ENCODE measurements around the gene ZNF620. TPM values are rescaled to one million over a fixed set of nuclear protein-coding genes. Genes with fewer than 3 reads are reported as not detected.
"Not testable (repeated sequence)": the region's sequence is repeated elsewhere in the genome, so short reads cannot be mapped to it uniquely, and the experiment has no call there.

ZNF620 gene
- total RNA-seq, 1 donor from 2014 or later, result 3.6 TPM

DNA sequence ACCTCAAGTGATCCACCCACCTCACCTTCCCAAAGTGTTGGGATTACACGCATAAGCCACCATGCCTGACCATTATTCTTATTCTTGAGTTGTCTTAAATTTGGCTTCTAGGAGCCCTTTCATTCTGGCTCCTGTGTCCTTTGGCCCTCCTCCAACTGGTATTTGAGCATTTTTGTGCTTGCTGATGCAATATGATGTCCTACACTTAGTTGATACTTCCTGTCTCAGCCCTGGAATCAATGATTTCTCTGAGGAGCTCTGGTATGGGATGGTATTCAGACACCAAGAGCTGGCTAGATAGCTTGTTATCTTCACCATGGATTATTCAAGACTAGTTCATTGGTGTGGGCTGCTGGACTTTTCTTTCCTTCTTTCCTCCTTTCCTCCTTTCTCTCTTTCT, 44.3 kb downstream of the ZNF620 start:
- POLR2A ChIA-PET, result no interaction called here
- H3K27ac Mint-ChIP-seq, result no peak overlapping the region
- H3K4me1 Mint-ChIP-seq, result no peaks in the 10 kb centered on the region
- intact Hi-C loops (cut with micrococcal nuclease), result no loop called here
- ATAC-seq (ENCODE audit: low read depth), result no peak
- H3K27me3 Mint-ChIP-seq, result no peaks in the 10 kb centered on the region
- no peaks in the 10 kb centered on the region for H3K9me3 Mint-ChIP-seq
- no peak for TF ChIP-seq CTCF (IDR thresholded peaks at IDR 0.05)
- DNase-seq, result no peak
- CTCF ChIA-PET, result no interaction called here
- no peak overlapping the region for H3K4me3 Mint-ChIP-seq
- H3K36me3 Mint-ChIP-seq (ENCODE audit: low read depth), result no peaks in the 10 kb centered on the region

DNA sequence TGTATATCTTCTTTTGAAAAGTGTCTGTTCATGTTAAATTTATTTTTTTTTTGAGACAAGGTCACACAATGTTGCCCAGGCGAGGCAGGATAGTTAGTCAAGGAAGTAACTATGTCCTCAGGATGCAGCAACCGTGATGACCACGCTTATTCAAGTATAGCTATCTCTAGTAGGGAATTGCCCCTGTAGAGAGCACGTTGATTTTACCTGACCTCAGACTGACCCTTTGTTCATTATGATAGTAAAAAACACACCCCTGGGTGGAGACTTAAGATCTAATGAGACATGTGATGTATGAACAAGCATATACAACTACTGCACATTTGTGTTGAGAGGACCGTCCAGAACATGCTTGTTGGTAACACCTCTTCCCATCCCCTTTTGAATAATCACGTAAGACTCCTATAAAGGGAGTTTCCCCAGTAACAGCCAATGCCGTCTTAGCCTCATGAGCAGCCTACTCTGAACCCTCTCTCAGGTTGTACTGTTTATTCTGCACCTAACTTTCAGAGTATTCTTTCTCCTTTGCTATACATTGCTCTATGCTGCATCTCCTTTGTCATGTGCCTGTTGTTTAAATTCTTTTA, 51.8 kb downstream of the ZNF620 start:
- H3K27ac Mint-ChIP-seq, result no peak overlapping the region
- H3K9me3 Mint-ChIP-seq, result peaks cover 2% of the 10 kb centered on the region
- intact Hi-C loops (cut with micrococcal nuclease), result no loop called here
- H3K4me1 Mint-ChIP-seq, result peaks cover 12% of the 10 kb centered on the region
- no peak for DNase-seq
- no peak overlapping the region for H3K4me3 Mint-ChIP-seq
- no peak for TF ChIP-seq CTCF (IDR thresholded peaks at IDR 0.05)
- no peak for ATAC-seq (ENCODE audit: low read depth)
- no peaks in the 10 kb centered on the region for H3K36me3 Mint-ChIP-seq (ENCODE audit: low read depth)
- ChIA-PET POLR2A (no interaction called here), CTCF (no interaction called here)
- H3K27me3 Mint-ChIP-seq, result peaks cover 4% of the 10 kb centered on the region

GRCh38 chr3:40562482-40562881, 56.6 kb downstream of the ZNF620 start:
- DNase-seq; POLR2A ChIA-PET; H3K4me1 Mint-ChIP-seq; H3K36me3 Mint-ChIP-seq (ENCODE audit: low read depth); ATAC-seq (ENCODE audit: low read depth); H3K27me3 Mint-ChIP-seq; H3K4me3 Mint-ChIP-seq; intact Hi-C loops (cut with micrococcal nuclease); CTCF ChIA-PET; H3K27ac Mint-ChIP-seq; H3K9me3 Mint-ChIP-seq: not testable (repeated sequence)

- DNase-seq; POLR2A ChIA-PET; H3K27ac Mint-ChIP-seq; ATAC-seq (ENCODE audit: low read depth); H3K4me1 Mint-ChIP-seq; H3K9me3 Mint-ChIP-seq; intact Hi-C loops (cut with micrococcal nuclease); H3K4me3 Mint-ChIP-seq; CTCF ChIA-PET; H3K36me3 Mint-ChIP-seq (ENCODE audit: low read depth); H3K27me3 Mint-ChIP-seq: not testable (repeated sequence)
Observed at GRCh38 chr3:40565629-40566028, 59.8 kb downstream of the ZNF620 start.

DNA sequence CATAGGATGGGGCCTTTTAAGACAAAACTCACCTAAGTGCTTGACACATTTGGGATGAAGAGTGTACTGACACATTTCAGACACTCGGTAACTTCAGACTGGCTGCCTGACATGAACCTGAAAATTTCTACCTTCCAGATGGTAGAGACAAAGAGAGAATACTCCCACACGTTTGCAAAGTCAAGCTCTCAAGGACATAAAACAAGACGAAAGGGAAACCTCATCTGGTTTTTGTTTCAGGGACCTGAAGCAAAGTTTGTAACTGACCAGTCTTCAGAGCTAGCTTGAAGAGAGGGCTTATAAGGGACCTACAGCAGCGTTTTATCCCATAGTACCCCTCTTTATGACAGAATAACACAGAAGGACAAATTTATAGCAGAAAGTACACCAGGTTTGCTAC, 60.9 kb downstream of the ZNF620 start:
- H3K4me1 Mint-ChIP-seq, result no peaks in the 10 kb centered on the region

More for the DNA sequence above, 60.9 kb downstream of the ZNF620 start:
- intact Hi-C loops (cut with micrococcal nuclease), result no loop called here
- ChIA-PET POLR2A (no interaction called here), CTCF (no interaction called here)
- H3K9me3 Mint-ChIP-seq, result peaks cover 8% of the 10 kb centered on the region
- H3K27ac Mint-ChIP-seq, result no peak overlapping the region
- H3K36me3 Mint-ChIP-seq (ENCODE audit: low read depth), result no peaks in the 10 kb centered on the region
- DNase-seq, result no peak
- no peak for TF ChIP-seq CTCF (IDR thresholded peaks at IDR 0.05)
- ATAC-seq (ENCODE audit: low read depth), result no peak
- H3K27me3 Mint-ChIP-seq, result no peaks in the 10 kb centered on the region
- H3K4me3 Mint-ChIP-seq, result no peak overlapping the region

Other genes starting within 250 kb of the ZNF620 start
- gene EIF1B, start 196.3 kb upstream of the ZNF620 start, total RNA-seq, result 62.0 and 65.5 TPM in 2 replicates
- not detected in 2 replicates for gene ENTPD3, start 118.9 kb upstream of the ZNF620 start, total RNA-seq
- 2,616 and 3,526 TPM in 2 replicates for gene RPL14, start 48.7 kb upstream of the ZNF620 start, total RNA-seq
- gene ZNF619, start 28.9 kb upstream of the ZNF620 start, total RNA-seq, result 14.9 and 16.7 TPM in 2 replicates
- 20.2 and 25.8 TPM in 2 replicates for gene ZNF621, start 18.9 kb downstream of the ZNF620 start, total RNA-seq